ENCODE measurements around the gene NOCT. TPM values are rescaled to one million over a fixed set of nuclear protein-coding genes. Genes with fewer than 3 reads are reported as not detected.
A peak's percentile ranks its signal among the peaks of the same experiment; 100 is the strongest.

Gene NOCT
- total RNA-seq, 4 donors from 2014 or later: 2.3 to 7.4 (median 2.7) TPM; not detected in 1

DNA sequence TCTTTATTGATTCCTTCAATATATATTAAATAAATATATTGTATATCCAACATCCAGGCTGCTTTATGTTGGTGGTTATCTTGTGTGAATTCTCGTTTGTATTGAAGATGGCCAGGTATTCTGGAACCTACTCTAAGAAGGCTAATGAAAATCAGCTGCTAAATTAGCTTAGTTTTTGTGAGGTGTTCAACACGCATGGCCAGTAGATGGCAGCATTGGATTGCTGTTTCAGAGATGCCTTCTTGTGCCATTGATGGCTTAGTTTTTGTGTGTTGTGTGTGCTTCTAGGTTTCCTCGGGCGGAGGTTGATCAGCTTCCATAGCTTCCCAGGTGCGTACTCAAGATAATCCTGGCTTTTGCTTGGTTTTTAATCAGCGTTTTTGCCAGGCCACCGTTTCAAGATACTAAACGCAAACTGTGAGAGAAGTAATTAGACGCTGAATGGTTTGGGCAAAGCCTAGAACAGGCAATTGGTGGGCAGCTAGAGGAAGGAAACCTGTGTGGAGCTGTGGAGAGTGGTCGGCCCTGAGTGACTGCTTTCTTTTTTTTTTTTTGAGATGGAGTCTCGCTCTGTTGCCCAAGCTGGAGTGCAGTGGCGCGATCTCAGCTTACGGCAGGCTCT lies 15.1 kb downstream of the NOCT start:
- Histone ChIP-seq H3K27me3 (no peaks in the 10 kb centered on the region), H3K36me3 (no peaks in the 10 kb centered on the region), H3K9me3 (no peaks in the 10 kb centered on the region), H3K4me3 (no peak overlapping the region), H3K27ac (no peak overlapping the region), H3K4me1 (no peaks in the 10 kb centered on the region)
- peak; percentile 70 to 80 for DNase-seq
- peak; percentile 75 to 93 (median 82) for TF ChIP-seq CTCF (IDR thresholded peaks at IDR 0.05)
- no peak for TF ChIP-seq POLR2A (IDR thresholded peaks at IDR 0.05)
- intact Hi-C loops (cut with DNase I; ENCODE audit: low total_unique reads): no loop called here

DNA sequence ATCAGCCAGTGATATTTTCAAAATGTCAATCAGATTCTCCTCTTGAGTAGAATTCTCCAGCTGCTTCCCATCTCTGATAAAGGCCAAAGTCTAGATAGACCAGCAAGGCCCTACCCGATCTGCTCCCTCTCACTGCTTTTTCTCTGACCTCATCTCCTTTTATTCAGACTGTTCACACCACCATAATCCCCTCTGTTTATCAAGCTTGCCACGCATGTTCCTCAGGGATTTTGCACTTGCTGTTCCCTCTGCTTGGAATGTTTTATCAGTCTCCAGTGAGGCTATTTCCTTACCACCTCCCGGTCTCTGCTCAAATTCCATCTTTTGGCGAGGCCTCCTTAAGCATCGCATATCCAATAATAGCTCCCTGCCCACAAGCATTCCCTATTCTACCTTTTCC lies 20.1 kb downstream of the NOCT start:
- Histone ChIP-seq H3K36me3 (no peaks in the 10 kb centered on the region), H3K27me3 (no peaks in the 10 kb centered on the region), H3K9me3 (no peaks in the 10 kb centered on the region), H3K4me1 (no peaks in the 10 kb centered on the region), H3K4me3 (no peak overlapping the region), H3K27ac (no peak overlapping the region)
- no peak for DNase-seq
- intact Hi-C loops (cut with DNase I; ENCODE audit: low total_unique reads): no loop called here
- no peak for TF ChIP-seq POLR2A (IDR thresholded peaks at IDR 0.05)
- TF ChIP-seq CTCF (IDR thresholded peaks at IDR 0.05): no peak

DNA sequence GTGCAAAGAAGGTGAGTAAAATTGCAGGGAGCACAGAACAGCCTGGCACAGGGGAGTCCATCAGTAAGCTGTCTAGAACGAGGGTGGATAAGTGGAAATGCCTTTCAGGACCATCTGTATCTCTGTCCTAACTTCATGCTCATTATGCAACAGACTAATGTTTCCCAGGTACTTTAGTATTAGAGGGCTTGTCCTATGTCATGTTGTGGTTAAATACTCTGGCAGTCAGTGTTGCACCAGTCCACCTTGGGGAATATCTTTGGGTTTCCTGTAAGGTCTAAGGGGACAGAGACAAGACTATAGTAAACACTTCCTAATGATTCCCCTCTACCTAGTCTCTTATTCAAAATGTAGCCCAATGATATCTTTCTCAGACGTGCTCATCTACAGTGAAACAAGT lies 21.3 kb downstream of the NOCT start:
- intact Hi-C loops (cut with DNase I; ENCODE audit: low total_unique reads): no loop called here
- Histone ChIP-seq H3K4me3 (no peak overlapping the region), H3K27me3 (no peaks in the 10 kb centered on the region), H3K9me3 (no peaks in the 10 kb centered on the region), H3K36me3 (no peaks in the 10 kb centered on the region), H3K4me1 (no peaks in the 10 kb centered on the region), H3K27ac (no peak overlapping the region)
- TF ChIP-seq CTCF (IDR thresholded peaks at IDR 0.05): no peak
- TF ChIP-seq POLR2A (IDR thresholded peaks at IDR 0.05): no peak
- no peak for DNase-seq

DNA sequence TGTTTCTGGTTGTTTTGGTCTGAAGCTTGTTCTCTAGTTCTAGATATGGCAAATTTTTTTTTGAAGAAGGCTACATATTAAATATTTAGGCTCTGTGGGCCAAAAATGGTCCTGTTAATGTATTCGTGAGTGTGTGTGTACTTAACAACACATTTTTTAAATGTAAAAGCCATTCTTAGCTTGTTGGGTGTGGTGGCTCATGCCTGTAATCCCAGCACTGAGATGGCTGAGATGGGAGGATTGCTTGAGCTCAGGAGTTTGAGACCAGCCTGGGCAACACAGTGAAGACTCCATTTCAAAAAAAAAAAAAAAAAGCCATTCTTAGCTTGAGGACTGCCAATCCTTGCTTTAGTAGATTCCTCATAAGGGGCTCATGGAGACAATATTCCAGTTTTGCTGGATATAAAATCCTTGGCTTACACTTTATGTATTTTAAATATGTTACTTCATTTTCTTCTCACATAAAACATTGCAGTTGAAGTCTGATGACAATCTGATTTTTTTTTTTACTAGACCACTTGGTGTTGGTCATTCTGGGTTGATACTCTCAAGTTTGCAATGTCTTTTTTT lies 23.4 kb downstream of the NOCT start:
- no peaks in the 10 kb centered on the region for H3K27me3 ChIP-seq
- no peaks in the 10 kb centered on the region for H3K9me3 ChIP-seq
- TF ChIP-seq CTCF (IDR thresholded peaks at IDR 0.05): no peak
- no peak for TF ChIP-seq POLR2A (IDR thresholded peaks at IDR 0.05)
- H3K36me3 ChIP-seq: no peaks in the 10 kb centered on the region
- H3K27ac ChIP-seq: no peak overlapping the region
- DNase-seq: no peak
- H3K4me1 ChIP-seq: no peaks in the 10 kb centered on the region
- no peak overlapping the region for H3K4me3 ChIP-seq
- intact Hi-C loops (cut with DNase I; ENCODE audit: low total_unique reads): no loop called here

DNA sequence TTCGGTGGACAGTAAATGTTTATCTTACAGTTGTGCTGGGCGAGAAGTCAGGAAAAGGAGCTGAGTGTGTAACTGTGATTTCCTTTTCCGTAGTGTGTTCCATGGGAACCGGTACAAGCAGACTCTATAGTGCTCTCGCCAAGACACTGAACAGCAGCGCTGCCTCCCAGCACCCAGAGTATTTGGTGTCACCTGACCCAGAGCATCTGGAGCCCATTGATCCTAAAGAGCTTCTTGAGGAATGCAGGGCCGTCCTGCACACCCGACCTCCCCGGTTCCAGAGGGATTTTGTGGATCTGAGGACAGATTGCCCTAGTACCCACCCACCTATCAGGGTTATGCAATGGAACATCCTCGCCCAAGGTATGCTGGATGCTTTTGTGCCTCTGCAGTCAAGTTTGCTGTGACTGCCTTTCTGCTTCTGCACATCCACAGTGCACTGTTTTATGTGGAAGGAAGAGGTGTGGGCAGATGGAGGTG lies 27.4 kb downstream of the NOCT start:
- intact Hi-C loops (cut with DNase I; ENCODE audit: low total_unique reads): no loop called here
- H3K9me3 ChIP-seq: no peaks in the 10 kb centered on the region
- H3K36me3 ChIP-seq: no peaks in the 10 kb centered on the region
- no peaks in the 10 kb centered on the region for H3K4me1 ChIP-seq
- peak overlapping the region in 1 of 2 donors; percentile 14 for H3K27ac ChIP-seq
- peak in 1 of 2 donors; percentile 20 for DNase-seq
- TF ChIP-seq CTCF (IDR thresholded peaks at IDR 0.05) (no peak), POLR2A (IDR thresholded peaks at IDR 0.05) (no peak)
- no peaks in the 10 kb centered on the region for H3K27me3 ChIP-seq
- no peak overlapping the region for H3K4me3 ChIP-seq

Measured in uterus (tissue), 4 donors.